ENCODE measurements around the gene SLC34A3.

DNA sequence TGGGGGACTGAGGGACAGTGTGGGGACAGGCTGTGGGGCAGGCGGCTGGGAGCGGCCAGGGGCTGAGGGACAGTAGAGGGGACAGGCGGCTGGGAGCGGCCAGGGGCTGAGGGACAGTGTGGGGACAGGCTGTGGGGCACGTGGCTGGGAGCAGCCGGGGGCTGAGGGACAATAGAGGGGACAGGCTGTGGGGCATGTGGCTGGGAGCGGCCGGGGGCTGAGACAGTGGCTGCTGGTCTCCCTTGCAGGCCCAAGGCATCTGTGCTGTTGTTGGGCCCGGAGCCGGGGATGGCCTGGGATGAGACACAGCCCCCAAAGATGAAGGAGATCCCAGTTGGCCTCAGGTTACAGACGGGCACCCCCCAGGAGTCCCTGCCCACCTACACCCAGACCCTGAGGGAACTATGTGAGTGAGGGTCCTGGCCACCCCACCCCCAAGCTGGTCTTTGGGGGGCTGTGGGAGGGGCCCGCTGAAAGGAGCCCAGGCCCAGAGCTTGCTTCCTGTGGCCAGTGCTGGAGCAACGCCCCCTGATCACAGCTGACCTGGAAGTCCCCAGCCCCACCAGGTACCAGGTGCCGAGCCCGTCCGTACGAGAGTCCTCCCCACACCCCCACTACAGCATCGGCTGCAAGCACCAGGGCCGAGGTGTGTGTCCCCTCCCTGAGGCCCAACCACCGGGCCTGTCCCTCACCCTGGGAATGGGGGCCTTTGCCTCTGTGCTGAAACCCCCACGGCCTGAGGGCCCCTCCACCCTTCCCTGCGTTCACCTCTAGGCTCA, 21.0 kb downstream of the SLC34A3 start:
- no peak for TF ChIP-seq SPI1 (IDR thresholded peaks at IDR 0.05; ENCODE audit: low read depth, low read length)
- TF ChIP-seq TAF1 (IDR thresholded peaks at IDR 0.05; ENCODE audit: low read depth, low read length), result no peak
- TF ChIP-seq POLR2A (IDR thresholded peaks at IDR 0.05; ENCODE audit: low read depth, low read length), result no peak

Measured in GM12891 (cell line).